Activated naive CD8-positive, alpha-beta T cell treated with anti-CD3 and anti-CD28 coated beads, Interleukin-2, amount 10 ng/mL, durations not matched to agents 7 days and 5 days (primary cell): ENCODE results near the gene SCOC. TPM values are rescaled to one million over a fixed set of nuclear protein-coding genes. Genes with fewer than 3 reads are reported as not detected.
"Not testable (repeated sequence)": the region's sequence is repeated elsewhere in the genome, so short reads cannot be mapped to it uniquely, and the experiment has no call there.

Experiments used
- ATAC-seq: fragments of 150-1000 bp; cut with Tn5 transposase; one replicate; pipeline ENCODE4 v1.10.0; 2021; ENCODE audit warnings: low read depth, moderate library complexity
- POLR2A ChIA-PET: fragments of 350-600 bp; sonication (Branson Sonifier 250); formaldehyde crosslinking; loops from one replicate; lab custom pipeline; 2021; ENCODE audit warnings: antibody characterized with exemption; lab: Charles Lee
- DNase-seq: peaks from one replicate; pipeline ENCODE4 v3.0.0; 2021
- H3K27ac Mint-ChIP-seq: one replicate; pipeline ENCODE4 v1.8.0; 2022; ENCODE audit warnings: mild to moderate bottlenecking, mixed read lengths
- H3K27me3 Mint-ChIP-seq: one replicate; pipeline ENCODE4 v1.8.0; 2022; ENCODE audit warnings: mild to moderate bottlenecking, moderate library complexity, mixed read lengths
- H3K36me3 Mint-ChIP-seq: one replicate; pipeline ENCODE4 v1.8.0; 2021; ENCODE audit warnings: mild to moderate bottlenecking, mixed read lengths
- H3K4me1 Mint-ChIP-seq: one replicate; pipeline ENCODE4 v1.8.0; 2021; ENCODE audit warnings: mixed read lengths
- H3K4me3 Mint-ChIP-seq: one replicate; pipeline ENCODE4 v1.8.0; 2022; ENCODE audit warnings: mild to moderate bottlenecking, moderate library complexity, mixed read lengths
- H3K9me3 Mint-ChIP-seq: one replicate; pipeline ENCODE4 v1.8.0; 2021; ENCODE audit warnings: mixed read lengths
- total RNA-seq, 2 experiments: library from RNA; stranded (reverse); gene quantifications; one replicate each; pipeline ENCODE4 v1.2.3, GENCODE V29; 2021

The SCOC gene
- total RNA-seq, 2 experiments from 2014 or later: 24.0 to 26.5 TPM

- H3K27me3 Mint-ChIP-seq: no peaks in the 10 kb centered on the region
- no peak overlapping the region for H3K4me3 Mint-ChIP-seq
- H3K27ac Mint-ChIP-seq: no peak overlapping the region
- no peak for DNase-seq
- H3K9me3 Mint-ChIP-seq: no peaks in the 10 kb centered on the region
- peak; percentile 54 for ATAC-seq
- peaks cover 19% of the 10 kb centered on the region for H3K4me1 Mint-ChIP-seq
- POLR2A ChIA-PET: interaction anchor here (1.2 to 1.8 kb wide), 2 partner anchors 151 to 817 kb away, joined by 3 to 14 read pairs; partner anchors contain the start of genes ELMOD2 and SETD7
- H3K36me3 Mint-ChIP-seq: no peaks in the 10 kb centered on the region
These were observed 607 bp upstream of the SCOC start for GRCh38 chr4:140372751-140373327.

- no peak for DNase-seq
- POLR2A ChIA-PET: interaction anchor here (1.2 to 1.5 kb wide), 2 partner anchors 14 to 818 kb away, joined by 3 to 4 read pairs; partner anchors contain the start of gene SETD7
- peak overlapping the region; percentile 73 for H3K27ac Mint-ChIP-seq
- no peak overlapping the region for H3K4me3 Mint-ChIP-seq
- peaks cover 19% of the 10 kb centered on the region for H3K4me1 Mint-ChIP-seq
- H3K9me3 Mint-ChIP-seq: no peaks in the 10 kb centered on the region
- H3K27me3 Mint-ChIP-seq: no peaks in the 10 kb centered on the region
- no peak for ATAC-seq
- H3K36me3 Mint-ChIP-seq: no peaks in the 10 kb centered on the region
These were observed 658 bp downstream of the SCOC start for GRCh38 chr4:140374130-140374477.

DNA sequence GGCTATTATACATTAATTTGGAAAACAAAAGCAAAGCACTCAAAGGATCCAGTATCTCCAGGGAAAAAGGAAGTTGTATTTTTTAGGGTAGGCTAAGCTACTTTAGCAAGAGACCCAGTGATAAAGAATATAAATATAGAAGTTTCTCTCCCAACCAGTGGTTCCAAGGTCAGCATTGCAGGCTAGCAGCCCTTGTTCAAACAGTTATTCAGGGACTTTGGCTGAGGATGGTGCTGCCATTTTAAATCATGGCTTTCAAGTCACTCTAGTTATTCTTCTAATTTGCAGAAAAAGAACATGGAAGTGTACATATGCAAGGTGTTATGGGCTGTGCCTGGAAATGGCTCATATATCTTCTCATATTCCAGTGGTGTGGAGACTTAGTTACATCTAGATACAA lies 9.3 kb downstream of the SCOC start:
- no peak overlapping the region for H3K27ac Mint-ChIP-seq
- no peaks in the 10 kb centered on the region for H3K27me3 Mint-ChIP-seq
- H3K9me3 Mint-ChIP-seq: no peaks in the 10 kb centered on the region
- ATAC-seq (no peak), DNase-seq (no peak)
- peaks cover 4% of the 10 kb centered on the region for H3K36me3 Mint-ChIP-seq
- no peak overlapping the region for H3K4me3 Mint-ChIP-seq
- no peaks in the 10 kb centered on the region for H3K4me1 Mint-ChIP-seq
- POLR2A ChIA-PET: no interaction called here

- no peak overlapping the region for H3K27ac Mint-ChIP-seq
- no peak for ATAC-seq
- no peak for DNase-seq
- no peaks in the 10 kb centered on the region for H3K4me1 Mint-ChIP-seq
- POLR2A ChIA-PET: no interaction called here
- H3K4me3 Mint-ChIP-seq: no peak overlapping the region
- H3K27me3 Mint-ChIP-seq: peaks cover 8% of the 10 kb centered on the region
- H3K36me3 Mint-ChIP-seq: no peaks in the 10 kb centered on the region
- H3K9me3 Mint-ChIP-seq: no peaks in the 10 kb centered on the region
These were observed 14.6 kb downstream of the SCOC start for GRCh38 chr4:140388015-140388414.

DNA sequence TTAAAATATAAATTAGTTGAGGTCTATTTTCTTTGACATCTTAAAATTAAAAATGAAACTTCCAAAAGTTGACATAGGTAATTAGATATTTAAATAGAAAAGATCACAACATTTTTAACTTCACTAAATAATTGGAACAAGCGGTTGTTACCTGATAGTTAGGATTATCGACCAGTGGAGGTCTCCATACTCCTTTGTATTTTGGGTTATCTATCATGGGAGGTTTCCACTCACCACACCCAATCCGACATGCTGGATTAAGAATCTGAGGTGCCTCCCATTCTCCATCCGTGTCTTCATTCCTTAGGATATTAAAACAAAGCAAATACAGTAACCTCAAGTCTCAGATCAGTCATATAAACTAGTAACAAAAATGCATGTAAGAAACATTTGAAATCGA lies 22.2 kb downstream of the SCOC start:
- Mint-ChIP-seq H3K27ac (no peak overlapping the region), H3K36me3 (no peaks in the 10 kb centered on the region), H3K4me1 (no peaks in the 10 kb centered on the region), H3K4me3 (no peak overlapping the region), H3K27me3 (peaks cover 20% of the 10 kb centered on the region), H3K9me3 (no peaks in the 10 kb centered on the region)
- ATAC-seq (no peak), DNase-seq (no peak)
- POLR2A ChIA-PET: no interaction called here

DNA sequence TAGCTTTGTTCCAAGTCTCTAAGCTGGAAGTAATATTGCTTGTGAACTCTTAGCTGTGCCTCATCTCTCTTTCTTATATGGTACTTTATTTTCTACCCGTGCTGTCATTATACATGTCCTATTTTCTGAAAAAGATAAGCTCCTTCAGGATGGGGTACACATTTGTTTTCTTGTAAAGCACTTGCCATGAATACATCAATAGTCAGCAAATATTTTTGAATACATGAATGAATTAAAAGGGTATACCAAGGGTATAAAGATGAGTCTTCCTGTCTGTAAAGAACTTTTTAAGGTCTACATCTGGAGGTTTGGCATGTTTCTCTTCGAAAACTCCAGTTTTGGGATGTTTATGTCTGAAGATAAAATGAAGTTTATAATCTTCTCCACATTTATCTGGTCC lies 26.7 kb downstream of the SCOC start:
- ATAC-seq (no peak), DNase-seq (no peak)

GRCh38 chr4:140406292-140406691 lies 32.8 kb downstream of the SCOC start:
- Mint-ChIP-seq H3K27ac (no peak overlapping the region), H3K4me3 (no peak overlapping the region), H3K36me3 (no peaks in the 10 kb centered on the region), H3K9me3 (no peaks in the 10 kb centered on the region), H3K27me3 (peaks cover 18% of the 10 kb centered on the region), H3K4me1 (no peaks in the 10 kb centered on the region)
- no peak for ATAC-seq
- no peak for DNase-seq
- POLR2A ChIA-PET: no interaction called here

More for the DNA sequence above, 26.7 kb downstream of the SCOC start:
- no peaks in the 10 kb centered on the region for H3K9me3 Mint-ChIP-seq
- POLR2A ChIA-PET: no interaction called here
- H3K36me3 Mint-ChIP-seq: no peaks in the 10 kb centered on the region
- no peak overlapping the region for H3K4me3 Mint-ChIP-seq
- H3K27ac Mint-ChIP-seq: no peak overlapping the region
- peaks cover 14% of the 10 kb centered on the region for H3K27me3 Mint-ChIP-seq
- H3K4me1 Mint-ChIP-seq: no peaks in the 10 kb centered on the region

DNA sequence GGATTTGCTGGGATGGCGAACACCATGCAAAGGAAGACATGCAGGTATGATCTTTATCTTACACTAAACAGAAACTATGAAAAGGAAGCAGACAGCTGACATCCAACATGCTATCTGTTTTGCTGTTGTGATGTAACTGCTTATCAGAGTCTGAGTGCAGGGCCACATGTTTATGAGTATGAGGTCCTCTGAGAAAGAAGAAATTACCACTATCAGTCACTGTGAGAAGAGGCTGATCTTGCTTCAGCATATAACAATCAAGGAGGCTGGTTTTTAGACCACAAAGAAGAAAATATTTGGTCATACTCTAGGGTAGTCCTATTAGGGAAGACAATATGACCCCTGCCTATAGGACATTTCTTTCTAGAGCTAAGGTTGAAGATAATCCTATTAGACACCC lies 35.5 kb downstream of the SCOC start:
- ATAC-seq: no peak
- no peaks in the 10 kb centered on the region for H3K36me3 Mint-ChIP-seq
- H3K9me3 Mint-ChIP-seq: no peaks in the 10 kb centered on the region
- POLR2A ChIA-PET: no interaction called here
- H3K4me3 Mint-ChIP-seq: no peak overlapping the region
- H3K27ac Mint-ChIP-seq: no peak overlapping the region
- H3K27me3 Mint-ChIP-seq: peaks cover 21% of the 10 kb centered on the region
- DNase-seq: no peak
- no peaks in the 10 kb centered on the region for H3K4me1 Mint-ChIP-seq

DNA sequence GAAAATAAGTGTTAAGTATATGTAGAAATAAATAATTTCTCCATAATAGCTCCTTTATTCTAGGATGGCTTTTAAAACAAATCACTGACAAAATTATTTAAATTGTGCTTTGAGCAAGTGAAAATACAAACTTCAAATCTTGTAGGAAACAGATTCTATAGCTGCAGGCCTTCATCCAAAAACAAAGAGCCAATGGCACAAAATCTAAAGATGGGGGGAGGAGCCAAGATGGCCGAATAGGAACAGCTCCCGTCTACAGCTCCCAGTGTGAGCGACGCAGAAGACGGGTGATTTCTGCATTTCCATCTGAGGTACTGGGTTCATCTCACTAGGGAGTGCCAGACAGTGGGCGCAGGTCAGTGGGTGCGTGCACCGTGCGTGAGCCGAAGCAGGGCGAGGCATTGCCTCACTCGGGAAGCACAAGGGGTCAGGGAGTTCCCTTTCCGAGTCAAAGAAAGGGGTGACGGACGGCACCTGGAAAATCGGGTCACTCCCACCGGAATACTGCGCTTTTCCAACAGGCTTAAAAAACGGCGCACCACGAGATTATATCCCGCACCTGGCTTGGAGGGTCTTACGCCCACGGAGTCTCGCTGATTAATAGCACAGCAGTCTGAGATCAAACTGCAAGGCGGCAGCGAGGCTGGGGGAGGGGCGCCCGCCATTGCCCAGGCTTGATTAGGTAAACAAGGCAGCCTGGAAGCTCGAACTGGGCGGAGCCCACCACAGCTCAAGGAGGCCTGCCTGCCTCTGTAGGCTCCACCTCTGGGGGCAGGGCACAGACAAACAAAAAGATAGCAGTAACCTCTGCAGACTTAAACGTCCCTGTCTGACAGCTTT lies 39.9 kb downstream of the SCOC start:
- DNase-seq, H3K4me3 Mint-ChIP-seq, POLR2A ChIA-PET, ATAC-seq, H3K36me3 Mint-ChIP-seq, H3K4me1 Mint-ChIP-seq, H3K9me3 Mint-ChIP-seq, H3K27ac Mint-ChIP-seq: not testable (repeated sequence)
- H3K27me3 Mint-ChIP-seq: peaks cover 13% of the 10 kb centered on the region

DNA sequence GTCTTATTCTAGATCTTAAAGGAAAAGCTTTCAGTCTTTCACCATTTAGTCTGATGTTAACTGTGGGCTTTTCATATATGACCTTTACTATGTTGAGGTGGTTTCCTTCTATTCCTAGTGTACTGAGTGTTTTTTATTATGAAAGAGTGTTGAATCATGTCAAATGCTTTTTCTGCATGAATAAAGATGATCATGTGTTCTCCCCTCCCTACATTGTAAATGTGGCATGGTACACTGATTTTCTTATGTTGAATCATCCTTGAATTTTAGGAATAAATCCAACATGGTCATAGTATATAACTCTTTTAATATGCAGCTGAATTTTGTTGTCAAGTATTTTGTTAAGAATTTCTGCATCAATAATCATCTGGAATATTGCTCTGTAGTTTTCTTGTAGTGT lies 49.7 kb downstream of the SCOC start:
- Mint-ChIP-seq H3K36me3 (no peaks in the 10 kb centered on the region), H3K4me3 (no peak overlapping the region), H3K27ac (no peak overlapping the region), H3K4me1 (peaks cover 7% of the 10 kb centered on the region), H3K9me3 (no peaks in the 10 kb centered on the region), H3K27me3 (peaks cover 55% of the 10 kb centered on the region)
- DNase-seq: no peak
- ATAC-seq: no peak
- POLR2A ChIA-PET: no interaction called here

GRCh38 chr4:140426610-140427105 lies 53.2 kb downstream of the SCOC start:
- peak overlapping the region; percentile 83 for H3K4me3 Mint-ChIP-seq
- H3K9me3 Mint-ChIP-seq: no peaks in the 10 kb centered on the region
- H3K27ac Mint-ChIP-seq: no peak overlapping the region
- H3K27me3 Mint-ChIP-seq: peaks cover 62% of the 10 kb centered on the region
- DNase-seq: no peak
- H3K4me1 Mint-ChIP-seq: peaks cover 7% of the 10 kb centered on the region
- ATAC-seq: peak; percentile 31
- POLR2A ChIA-PET: no interaction called here
- H3K36me3 Mint-ChIP-seq: no peaks in the 10 kb centered on the region

- no peak within 1 kb of the TSS for H3K27ac Mint-ChIP-seq
- POLR2A ChIA-PET: no interaction called here
- peak within 1 kb of the TSS; percentile 83 for H3K4me3 Mint-ChIP-seq
- no peaks in the 10 kb centered on the region for H3K36me3 Mint-ChIP-seq
- DNase-seq (peak; percentile 76), ATAC-seq (peak; percentile 86)
- H3K4me1 Mint-ChIP-seq: peaks cover 7% of the 10 kb centered on the region
- peaks cover 62% of the 10 kb centered on the region for H3K27me3 Mint-ChIP-seq
- no peaks in the 10 kb centered on the region for H3K9me3 Mint-ChIP-seq
These were observed 53.9 kb downstream of the SCOC start, which contains the start of gene CLGN for GRCh38 chr4:140427106-140427918. TSS of gene CLGN (minus strand) at chr4:140427648. CDS start at chr4:140413078, 14,570 bp downstream.

DNA sequence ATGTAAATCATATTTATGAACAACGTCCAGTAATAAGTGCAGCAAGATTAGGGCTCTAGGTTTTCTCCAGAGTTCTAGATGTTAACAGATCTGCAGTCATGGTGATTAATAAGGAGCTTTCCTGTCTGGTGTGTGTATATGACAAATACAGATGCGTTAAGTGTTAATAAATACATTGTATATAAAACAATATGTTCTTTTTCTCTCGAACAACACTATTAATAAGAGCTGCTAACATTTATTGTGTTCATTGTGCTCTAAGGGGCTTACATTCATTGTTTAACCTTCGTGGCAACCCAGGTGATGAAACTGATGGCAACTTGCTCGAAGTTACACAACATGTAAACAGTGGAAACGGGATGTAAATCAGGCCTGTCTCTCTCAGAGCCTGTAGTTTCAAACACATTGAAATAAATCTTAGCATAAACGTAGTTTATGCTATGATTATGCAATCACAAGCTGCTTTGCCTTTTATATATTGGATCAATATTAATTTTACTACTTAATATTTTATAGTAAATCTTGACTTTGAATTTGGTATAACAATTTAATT lies 54.5 kb downstream of the SCOC start:
- H3K4me1 Mint-ChIP-seq: peaks cover 7% of the 10 kb centered on the region
- H3K4me3 Mint-ChIP-seq: peak overlapping the region; percentile 83
- no peaks in the 10 kb centered on the region for H3K36me3 Mint-ChIP-seq
- no peak for DNase-seq
- no peaks in the 10 kb centered on the region for H3K9me3 Mint-ChIP-seq
- ATAC-seq: no peak
- H3K27ac Mint-ChIP-seq: no peak overlapping the region
- peaks cover 55% of the 10 kb centered on the region for H3K27me3 Mint-ChIP-seq
- POLR2A ChIA-PET: no interaction called here
